Smooth muscle cell (in vitro differentiated cells): Measurements from ENCODE around the gene TSSK2. TPM values are rescaled to one million over a fixed set of nuclear protein-coding genes. Genes with fewer than 3 reads are reported as not detected.

Experiments
- DNase-seq: peaks from one replicate; lab custom pipeline; 2025; ENCODE audit not compliant: unreplicated experiment; lab: John Stamatoyannopoulos, UW
- H2AFZ ChIP-seq: fragments of 200-600 bp; sonication (generic); 2 replicates; pipeline ENCODE4 v1.6.0; 2016; ENCODE audit warnings: antibody characterized with exemption, low read depth, mild to moderate bottlenecking
- H3F3A ChIP-seq: fragments of 200-600 bp; sonication (generic); 2 replicates; pipeline ENCODE4 v1.6.0; 2017; ENCODE audit warnings: antibody characterized with exemption, low read depth
- H3K27ac ChIP-seq: fragments of 200-600 bp; sonication (generic); 2 replicates; pipeline ENCODE4 v1.5.1; 2016; ENCODE audit warnings: low read depth, mild to moderate bottlenecking
- H3K27me3 ChIP-seq: fragments of 200-600 bp; sonication (generic); 2 replicates; pipeline ENCODE4 v1.6.1; 2016; ENCODE audit warnings: low read depth, mild to moderate bottlenecking
- H3K36me3 ChIP-seq: fragments of 200-600 bp; sonication (generic); 2 replicates; pipeline ENCODE4 v1.5.1; 2016; ENCODE audit warnings: low read depth
- H3K4me1 ChIP-seq: fragments of 200-600 bp; sonication (generic); 2 replicates; pipeline ENCODE4 v1.5.1; 2016; ENCODE audit warnings: low read depth
- H3K4me2 ChIP-seq: fragments of 200-600 bp; sonication (generic); 2 replicates; pipeline ENCODE4 v1.6.0; 2016; ENCODE audit warnings: mild to moderate bottlenecking
- H3K4me3 ChIP-seq: fragments of 200-600 bp; sonication (generic); 2 replicates; pipeline ENCODE4 v1.5.1; 2016; ENCODE audit warnings: mild to moderate bottlenecking
- H3K79me2 ChIP-seq: fragments of 200-600 bp; sonication (generic); 2 replicates; pipeline ENCODE4 v1.6.0; 2016; ENCODE audit warnings: low read depth, mild to moderate bottlenecking
- H3K9ac ChIP-seq: fragments of 200-600 bp; sonication (generic); 2 replicates; pipeline ENCODE4 v1.6.0; 2016; ENCODE audit warnings: low read depth
- H3K9me3 ChIP-seq: fragments of 200-600 bp; sonication (generic); replicated peaks from 2 replicates; pipeline ENCODE4 v1.5.1; 2016; ENCODE audit warnings: low read depth
- H4K20me1 ChIP-seq: fragments of 200-600 bp; sonication (generic); 2 replicates; pipeline ENCODE4 v1.6.0; 2016; ENCODE audit warnings: low read depth
- CTCF ChIP-seq: fragments of 200-600 bp; sonication (generic); IDR thresholded peaks from 2 replicates; pipeline ENCODE4 v1.5.1; 2017; ENCODE audit warnings: borderline replicate concordance, mild to moderate bottlenecking, antibody characterized with exemption; ENCODE audit not compliant: insufficient read depth, poor library complexity, severe bottlenecking
- WGBS: methylation state at CpG from one replicate; pipeline ENCODE4 v1.1.7; 2016; ENCODE audit warnings: low lambda C conversion rate; 5-methylcytosine and 5-hydroxymethylcytosine counted together
- polyA plus RNA-seq: library from polyadenylated mRNA; unstranded; fragments of >200 nt; fragmentation: Nextera tagmentation; extraction: Ambion mirVana; gene quantifications from 2 replicates; pipeline ENCODE4 v1.2.1, GENCODE V29; 2016
- total RNA-seq: library from RNA; depleted of rRNA; stranded (reverse); fragments of >200 nt; gene quantifications from 2 replicates; pipeline ENCODE4 v1.2.3, GENCODE V29; 2014

TSSK2 gene
- total and polyA plus RNA-seq, 2 experiments from 2014 or later, result not detected

- H3K27me3 ChIP-seq, result no peaks in the 10 kb centered on the region
- no peak for TF ChIP-seq CTCF
- 88% methylated on average over 12 of the region's 12 CpGs for WGBS
- H3K4me1 ChIP-seq, result peaks cover 5% of the 10 kb centered on the region
- no peak overlapping the region for H3K4me2 ChIP-seq
- no peak overlapping the region for H2AFZ ChIP-seq
- no peak for DNase-seq
- no peak overlapping the region for H3K27ac ChIP-seq
- peaks cover 13% of the 10 kb centered on the region for H3K79me2 ChIP-seq
- H3K4me3 ChIP-seq, result no peak overlapping the region
- H3F3A ChIP-seq, result no peaks in the 10 kb centered on the region
- H3K9me3 ChIP-seq, result no peaks in the 10 kb centered on the region
- H3K9ac ChIP-seq, result no peak overlapping the region
- peaks cover 9% of the 10 kb centered on the region for H4K20me1 ChIP-seq
- H3K36me3 ChIP-seq, result no peaks in the 10 kb centered on the region
These were observed 50.8 kb downstream of the TSSK2 start for GRCh38 chr22:19181786-19182471.

Other genes starting within 250 kb of the TSSK2 start
- gene DGCR6, start 225.0 kb upstream of the TSSK2 start, total RNA-seq, result 3.1 and 4.0 TPM in 2 replicates
- 3.5 and 4.9 TPM in 2 replicates for gene DGCR6, start 225.0 kb upstream of the TSSK2 start, polyA plus RNA-seq
- 0.18 and 0.45 TPM in 2 replicates for gene PRODH, start 195.0 kb upstream of the TSSK2 start, total RNA-seq
- gene PRODH, start 195.0 kb upstream of the TSSK2 start, polyA plus RNA-seq, result 0.44 TPM in 1 of 2 replicates, not detected in the other
- gene DGCR2, start 8.9 kb upstream of the TSSK2 start, total RNA-seq, result 29.0 and 46.7 TPM in 2 replicates
- gene DGCR2, start 8.9 kb upstream of the TSSK2 start, polyA plus RNA-seq, result 53.2 and 54.7 TPM in 2 replicates
- gene ESS2, start 13.3 kb downstream of the TSSK2 start, total RNA-seq, result 9.2 and 14.8 TPM in 2 replicates
- 12.9 and 18.2 TPM in 2 replicates for gene ESS2, start 13.3 kb downstream of the TSSK2 start, polyA plus RNA-seq
- gene GSC2, start 19.0 kb downstream of the TSSK2 start, total RNA-seq, result not detected in 2 replicates
- gene GSC2, start 19.0 kb downstream of the TSSK2 start, polyA plus RNA-seq, result not detected in 2 replicates
- gene SLC25A1, start 47.4 kb downstream of the TSSK2 start, total RNA-seq, result 56.5 and 75.6 TPM in 2 replicates
- gene SLC25A1, start 47.4 kb downstream of the TSSK2 start, polyA plus RNA-seq, result 182 and 204 TPM in 2 replicates
- gene CLTCL1, start 160.4 kb downstream of the TSSK2 start, total RNA-seq, result 6.4 and 9.0 TPM in 2 replicates
- 4.7 and 4.8 TPM in 2 replicates for gene CLTCL1, start 160.4 kb downstream of the TSSK2 start, polyA plus RNA-seq